Fibroblast of lung (primary cell): Measurements from ENCODE around the gene PDXDC1. TPM values are rescaled to one million over a fixed set of nuclear protein-coding genes. Genes with fewer than 3 reads are reported as not detected.
"Not testable (repeated sequence)": the region's sequence is repeated elsewhere in the genome, so short reads cannot be mapped to it uniquely, and the experiment has no call there.

Experiments
- DNase-seq, 2 donors: peaks; one replicate each; pipeline versions ENCODE4 v3.0.0 to v3.0.0-alpha.2; 2010; ENCODE audit warnings: low read depth in 2 of 2
- H2AFZ ChIP-seq: 2 replicates; pipeline ENCODE4 v1.5.1; 2012; ENCODE audit warnings: low read length, control low read depth, inconsistent platforms
- H3K27ac ChIP-seq: 2 replicates; pipeline ENCODE4 v1.5.1; 2011; ENCODE audit warnings: low read length, control low read depth; ENCODE audit not compliant: insufficient read depth
- H3K27me3 ChIP-seq: 2 replicates; pipeline ENCODE4 v1.5.1; 2011; ENCODE audit warnings: mild to moderate bottlenecking, low read length; ENCODE audit not compliant: control insufficient read depth, insufficient read depth
- H3K36me3 ChIP-seq: 2 replicates; pipeline ENCODE4 v1.5.1; 2011; ENCODE audit warnings: low read length; ENCODE audit not compliant: control insufficient read depth, insufficient read depth
- H3K4me1 ChIP-seq: 2 replicates; pipeline ENCODE4 v1.5.1; 2011; ENCODE audit warnings: low read length; ENCODE audit not compliant: control insufficient read depth, insufficient read depth; ENCODE audit errors: extremely low read depth
- H3K4me2 ChIP-seq: 2 replicates; pipeline ENCODE4 v1.5.1; 2011; ENCODE audit warnings: low read length, control low read depth; ENCODE audit not compliant: insufficient read depth; ENCODE audit errors: extremely low read depth
- H3K4me3 ChIP-seq, 4 experiments: fragments of 200-600 bp in 1 of 4; sonication (generic) in 1 of 4; replicated peaks in 1 of 4; 2 replicates each; pipeline ENCODE4 v1.5.1; 2011 to 2016; ENCODE audit warnings: low read length in 4 of 4, low read depth in 3 of 4, mild to moderate bottlenecking in 3 of 4, control low read depth in 2 of 4, inconsistent platforms in 1 of 4, mixed read lengths in 1 of 4; ENCODE audit not compliant: insufficient read depth in 1 of 4; ENCODE audit errors: control extremely low read depth in 1 of 4
- H3K79me2 ChIP-seq: 2 replicates; pipeline ENCODE4 v1.5.1; 2012; ENCODE audit warnings: mild to moderate bottlenecking, low read length, inconsistent platforms; ENCODE audit not compliant: control insufficient read depth, insufficient read depth
- H3K9ac ChIP-seq: 2 replicates; pipeline ENCODE4 v1.5.1; 2011; ENCODE audit warnings: mild to moderate bottlenecking, low read length, control low read depth; ENCODE audit not compliant: insufficient read depth
- H3K9me3 ChIP-seq: 2 replicates; pipeline ENCODE4 v1.5.1; 2012; ENCODE audit warnings: low read depth, low read length; ENCODE audit not compliant: control insufficient read depth, insufficient read depth
- H4K20me1 ChIP-seq: 2 replicates; pipeline ENCODE4 v1.5.1; 2011; ENCODE audit warnings: low read length; ENCODE audit not compliant: control insufficient read depth, insufficient read depth; ENCODE audit errors: extremely low read depth
- polyA plus RNA-seq, 2 donors: library from polyadenylated mRNA; depleted of rRNA in 1 of 2; stranded (reverse) in 1 of 2; unstranded in 1 of 2; fragments of >200 nt; gene quantifications; 2 replicates each; pipeline ENCODE4 v1.2.1, GENCODE V29; 2011 to 2012; ENCODE audit warnings: missing spikeins in 1 of 2
- total RNA-seq: library from RNA; depleted of rRNA; stranded (reverse); fragments of >200 nt; gene quantifications from 2 replicates; pipeline ENCODE4 v1.2.1, GENCODE V29; 2014

Gene PDXDC1
- total and polyA plus RNA-seq, 2 donors (not counting 1 experiment from before 2014, with no cell fraction given), result 68.4 to 92.9 TPM

DNA sequence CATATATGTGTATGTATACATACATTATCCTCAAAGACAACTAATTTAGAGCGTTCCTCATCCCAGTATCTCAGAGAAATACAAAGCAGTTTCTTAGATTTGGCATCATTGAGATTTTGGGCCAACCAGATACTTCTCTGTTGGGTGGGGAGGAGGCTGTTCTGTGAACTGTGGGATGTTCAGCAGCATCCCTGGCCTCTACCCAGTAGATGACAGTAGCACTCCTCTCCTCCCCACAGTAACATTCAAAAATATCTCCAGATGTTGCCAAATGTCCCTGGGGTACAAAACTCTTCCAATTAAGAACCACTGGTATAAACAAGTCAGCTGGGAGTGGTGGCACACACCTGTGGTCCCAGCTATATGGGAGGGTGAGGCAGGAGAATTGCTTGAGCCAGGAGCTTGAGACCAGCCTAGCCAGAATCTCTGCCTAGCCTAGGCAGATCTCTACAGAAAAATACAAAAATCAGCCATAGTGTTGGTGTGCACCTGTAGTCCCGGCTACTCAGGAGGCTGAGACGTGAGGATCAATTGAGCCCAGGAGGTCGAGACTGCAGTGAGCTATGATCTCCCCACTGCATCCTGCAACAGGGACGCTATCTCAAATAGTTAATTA, 125.7 kb downstream of the PDXDC1 start:
- H3K27ac ChIP-seq, H3K4me1 ChIP-seq, H3K4me3 ChIP-seq, DNase-seq, H3K27me3 ChIP-seq, H2AFZ ChIP-seq, H3K36me3 ChIP-seq, H3K79me2 ChIP-seq, H3K9me3 ChIP-seq, H4K20me1 ChIP-seq, H3K9ac ChIP-seq, H3K4me2 ChIP-seq: not testable (repeated sequence)

DNA sequence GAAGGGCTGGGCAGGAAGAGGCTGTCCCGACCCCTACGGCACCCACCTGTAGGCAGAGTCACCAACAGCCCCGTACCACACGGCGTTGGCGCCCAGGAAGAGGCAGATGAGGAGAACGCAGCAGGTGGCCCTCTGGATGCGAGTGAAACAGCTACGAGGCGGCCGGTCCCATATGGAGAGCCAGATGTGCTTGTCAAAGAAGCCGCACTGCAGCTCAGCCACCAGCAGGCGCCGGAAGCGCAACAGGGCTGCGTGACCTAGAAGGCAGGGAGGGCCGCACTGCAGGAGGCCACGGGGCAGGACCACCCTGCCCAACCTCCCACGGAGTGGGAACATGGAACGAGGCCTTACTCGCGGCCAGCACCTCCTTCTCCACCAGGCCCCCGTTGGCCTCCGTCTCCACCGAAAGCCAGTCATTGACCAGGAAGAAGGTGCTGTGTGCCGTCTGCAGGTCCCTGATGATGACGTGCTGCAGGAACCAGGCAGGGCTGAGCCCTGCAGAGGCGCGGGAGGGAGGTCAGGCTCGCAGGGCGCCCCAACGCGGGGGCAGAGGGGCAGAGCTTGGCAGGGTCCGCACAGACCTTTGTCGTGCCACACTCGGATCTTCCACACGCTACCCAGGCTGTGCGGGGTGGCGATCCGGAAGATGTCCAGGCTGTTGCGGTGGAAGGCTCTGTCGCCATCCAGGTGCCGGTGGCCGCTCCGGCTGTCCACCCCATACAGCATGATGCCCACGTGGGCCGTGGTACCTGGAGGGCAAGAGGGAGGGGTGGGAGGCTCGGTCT, 153.0 kb downstream of the PDXDC1 start:
- H3K36me3 ChIP-seq, H3K9me3 ChIP-seq, H4K20me1 ChIP-seq, H3K4me3 ChIP-seq, H3K9ac ChIP-seq, H2AFZ ChIP-seq, H3K27ac ChIP-seq, H3K79me2 ChIP-seq, H3K4me1 ChIP-seq, H3K27me3 ChIP-seq, DNase-seq, H3K4me2 ChIP-seq: not testable (repeated sequence)

DNA sequence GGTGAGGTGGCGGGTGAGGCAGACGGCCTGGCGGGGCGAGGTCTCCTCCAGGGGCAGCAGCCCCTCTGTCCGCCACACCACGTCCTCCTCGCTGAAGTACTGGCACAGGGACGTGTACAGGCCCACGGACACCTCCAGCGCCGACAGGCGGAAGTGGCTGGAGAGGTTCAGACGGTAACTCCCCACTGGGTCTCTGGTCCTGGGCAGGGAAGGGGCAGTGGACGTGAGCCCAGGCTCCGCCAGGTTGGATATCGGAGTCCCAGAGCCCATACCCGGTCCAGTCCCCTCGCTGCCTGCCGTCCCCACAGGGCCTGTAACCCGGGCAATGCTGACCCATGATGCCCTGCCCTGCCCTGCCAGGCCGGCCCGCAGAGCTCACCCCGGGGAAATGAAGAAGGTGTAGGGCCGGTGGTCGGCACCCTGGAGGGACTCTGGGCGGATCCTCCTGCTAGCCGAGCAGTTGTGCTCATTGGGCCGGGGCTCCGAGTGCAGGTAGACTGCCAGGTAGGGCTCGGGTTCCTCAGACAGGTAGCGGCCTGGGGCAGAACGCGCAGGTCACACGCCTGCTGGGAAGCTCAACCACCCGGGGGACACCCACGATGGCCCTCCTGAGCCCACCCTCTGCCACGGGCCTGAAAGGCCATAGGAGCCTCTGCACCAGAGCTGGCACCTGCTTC, 155.6 kb downstream of the PDXDC1 start:
- H3K36me3 ChIP-seq, DNase-seq, H3K4me3 ChIP-seq, H3K4me1 ChIP-seq, H3K27me3 ChIP-seq, H3K9me3 ChIP-seq, H3K4me2 ChIP-seq, H3K27ac ChIP-seq, H3K79me2 ChIP-seq, H3K9ac ChIP-seq, H2AFZ ChIP-seq, H4K20me1 ChIP-seq: not testable (repeated sequence)

DNA sequence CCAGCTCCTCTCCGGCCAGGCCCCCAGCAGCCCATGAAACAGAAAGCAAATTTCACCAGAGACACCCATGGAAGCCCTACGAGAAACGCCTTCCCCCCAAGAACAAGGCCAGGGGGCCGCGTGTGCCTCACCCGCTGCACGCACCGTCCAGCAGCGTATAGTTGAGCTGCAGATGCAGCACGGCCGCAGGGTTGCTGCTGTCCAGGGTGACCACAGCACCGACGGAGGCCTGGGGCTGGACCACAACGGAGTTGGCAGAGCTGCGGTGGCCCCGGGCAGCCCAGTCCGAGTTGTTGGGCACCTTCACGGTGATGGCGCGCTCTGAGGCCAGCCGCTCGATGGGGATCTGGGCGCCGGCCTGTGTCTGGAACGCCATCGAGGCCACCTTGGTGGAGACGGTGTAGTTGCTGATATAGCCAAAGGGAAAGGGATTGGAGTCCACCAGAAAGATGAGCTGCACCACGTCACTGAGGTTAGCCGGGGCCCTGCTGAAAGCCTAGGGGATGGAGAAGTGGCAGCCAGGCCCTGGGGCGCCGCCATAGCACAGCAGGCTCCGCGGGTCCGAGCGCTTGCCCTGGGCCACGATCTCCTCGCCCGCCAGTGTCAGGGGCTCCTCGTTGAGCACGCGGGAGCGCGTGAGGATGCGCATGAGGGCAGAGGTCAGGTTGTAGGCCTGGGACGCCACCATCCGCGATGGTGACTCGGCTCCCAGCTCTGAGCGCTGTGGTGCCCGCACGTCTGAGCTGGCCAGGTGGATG, 156.3 kb downstream of the PDXDC1 start:
- not testable (repeated sequence) for H3K4me1 ChIP-seq, H3K27me3 ChIP-seq, H2AFZ ChIP-seq, H3K4me2 ChIP-seq, H3K27ac ChIP-seq, DNase-seq, H3K9ac ChIP-seq, H3K9me3 ChIP-seq, H3K79me2 ChIP-seq, H3K36me3 ChIP-seq, H4K20me1 ChIP-seq, H3K4me3 ChIP-seq

GRCh38 chr16:15132719-15133428, 158.0 kb downstream of the PDXDC1 start:
- not testable (repeated sequence) for H2AFZ ChIP-seq, H3K9me3 ChIP-seq, H4K20me1 ChIP-seq, H3K4me1 ChIP-seq, H3K36me3 ChIP-seq, H3K27me3 ChIP-seq, DNase-seq, H3K9ac ChIP-seq, H3K4me3 ChIP-seq, H3K4me2 ChIP-seq, H3K27ac ChIP-seq, H3K79me2 ChIP-seq

GRCh38 chr16:15133554-15133953, 158.7 kb downstream of the PDXDC1 start:
- DNase-seq, H4K20me1 ChIP-seq, H3K4me3 ChIP-seq, H3K9me3 ChIP-seq, H3K36me3 ChIP-seq, H3K4me1 ChIP-seq, H2AFZ ChIP-seq, H3K9ac ChIP-seq, H3K79me2 ChIP-seq, H3K4me2 ChIP-seq, H3K27me3 ChIP-seq, H3K27ac ChIP-seq: not testable (repeated sequence)
